IMR-90 (cell line): ENCODE data around the gene SLC25A21. TPM values are rescaled to one million over a fixed set of nuclear protein-coding genes. Genes with fewer than 3 reads are reported as not detected.

Experiments
- ATAC-seq: fragments of 200-7000 bp; cut with Tn5 transposase; 2 replicates; pipeline ENCODE4 v1.9.1; 2020; ENCODE audit warnings: low read depth, mild to moderate bottlenecking, moderate library complexity
- BruUV-seq: library from RNA; stranded (reverse); fragments of 400-500 nt; replicated peaks from 2 replicates; lab custom pipeline; 2021; lab: Mats Ljungman, UMichigan
- CTCF ChIA-PET: fragments of 300-600 bp; formaldehyde crosslinking; extraction: SDS; loops from one replicate; lab custom pipeline; 2021; ENCODE audit warnings: antibody characterized with exemption; lab: Yijun Ruan, JAX
- POLR2A ChIA-PET: fragments of 300-600 bp; sonication (Branson Sonifier 250); formaldehyde crosslinking; loops from one replicate; lab custom pipeline; 2022; ENCODE audit warnings: antibody characterized with exemption; ENCODE audit not compliant: unreplicated experiment; lab: Charles Lee
- DNase-seq: peaks from one replicate; pipeline ENCODE4 v3.0.0; 2013
- H2AFZ ChIP-seq: replicated peaks from 2 replicates; pipeline ENCODE3; 2013; ENCODE audit warnings: low read length, mild to moderate bottlenecking; ENCODE audit not compliant: poor library complexity
- H2AK5ac ChIP-seq: 2 replicates; pipeline ENCODE4 v1.6.1; 2013; ENCODE audit warnings: low read depth, low read length, inconsistent platforms
- H2AK9ac ChIP-seq: replicated peaks from 2 replicates; pipeline ENCODE3; 2013; ENCODE audit warnings: mild to moderate bottlenecking, low read depth, low read length, moderate library complexity; ENCODE audit not compliant: poor library complexity
- H2BK120ac ChIP-seq: 2 replicates; pipeline ENCODE4 v1.6.1; 2013; ENCODE audit warnings: low read depth, low read length, inconsistent platforms
- H2BK15ac ChIP-seq: 3 replicates; pipeline ENCODE4 v1.6.1; 2013; ENCODE audit warnings: low read depth, low read length, inconsistent platforms
- H2BK20ac ChIP-seq: 2 replicates; pipeline ENCODE4 v1.6.1; 2013; ENCODE audit warnings: low read depth, mild to moderate bottlenecking, inconsistent platforms, low read length, moderate library complexity
- H2BK5ac ChIP-seq: 2 replicates; pipeline ENCODE4 v1.6.1; 2013; ENCODE audit warnings: mild to moderate bottlenecking, low read depth, low read length, inconsistent platforms; ENCODE audit not compliant: poor library complexity, severe bottlenecking
- H3K14ac ChIP-seq: replicated peaks from 2 replicates; pipeline ENCODE4 v1.6.1; 2013; ENCODE audit warnings: low read depth, low read length, inconsistent platforms
- H3K18ac ChIP-seq: 2 replicates; pipeline ENCODE4 v1.6.1; 2013; ENCODE audit warnings: low read depth, low read length, control low read depth
- H3K23ac ChIP-seq: 2 replicates; pipeline ENCODE4 v1.6.1; 2013; ENCODE audit warnings: low read depth, low read length, inconsistent platforms
- H3K27ac ChIP-seq: 2 replicates; pipeline ENCODE4 v1.5.1; 2013; ENCODE audit warnings: mild to moderate bottlenecking, control low read depth, low read length; ENCODE audit not compliant: insufficient read depth
- H3K27me3 ChIP-seq: 2 replicates; pipeline ENCODE4 v1.6.1; 2013; ENCODE audit warnings: low read length; ENCODE audit not compliant: control insufficient read depth, insufficient read depth
- H3K36me3 ChIP-seq: 2 replicates; pipeline ENCODE4 v1.6.1; 2013; ENCODE audit warnings: low read length, mixed read lengths; ENCODE audit not compliant: control insufficient read depth, insufficient read depth
- H3K4ac ChIP-seq: 2 replicates; pipeline ENCODE4 v1.6.1; 2013; ENCODE audit warnings: low read depth, low read length, inconsistent platforms
- H3K4me1 ChIP-seq: 2 replicates; pipeline ENCODE4 v1.6.1; 2013; ENCODE audit warnings: low read length, mixed read lengths; ENCODE audit not compliant: control insufficient read depth, insufficient read depth
- H3K4me2 ChIP-seq: 2 replicates; pipeline ENCODE4 v1.6.1; 2013; ENCODE audit warnings: low read depth, mild to moderate bottlenecking, control low read depth, low read length, moderate library complexity
- H3K4me3 ChIP-seq: 2 replicates; pipeline ENCODE4 v1.5.1; 2013; ENCODE audit warnings: low read depth, mild to moderate bottlenecking, control low read depth, low read length, moderate library complexity; ENCODE audit not compliant: insufficient read depth
- H3K56ac ChIP-seq: 2 replicates; pipeline ENCODE4 v1.6.1; 2013; ENCODE audit warnings: low read length, inconsistent platforms; ENCODE audit not compliant: insufficient read depth; ENCODE audit errors: extremely low read depth
- H3K79me1 ChIP-seq, 2 experiments: 2 replicates each; pipeline ENCODE4 v1.6.1; 2013; ENCODE audit warnings: low read length in 2 of 2, inconsistent platforms in 1 of 2, low read depth in 1 of 2
- H3K9ac ChIP-seq: 2 replicates; pipeline ENCODE4 v1.6.1; 2013; ENCODE audit warnings: low read depth, low read length, control low read depth
- H3K9me1 ChIP-seq: 2 replicates; pipeline ENCODE4 v1.6.1; 2013; ENCODE audit warnings: low read length, inconsistent platforms; ENCODE audit not compliant: insufficient read depth
- H3K9me3 ChIP-seq: 2 replicates; pipeline ENCODE4 v1.6.1; 2013; ENCODE audit warnings: low read length; ENCODE audit not compliant: control insufficient read depth, insufficient read depth
- H4K20me1 ChIP-seq: 2 replicates; pipeline ENCODE4 v1.6.1; 2013; ENCODE audit warnings: low read length, inconsistent platforms; ENCODE audit not compliant: insufficient read depth
- H4K5ac ChIP-seq: 2 replicates; pipeline ENCODE4 v1.6.1; 2013; ENCODE audit warnings: mild to moderate bottlenecking, low read depth, low read length, control low read depth
- H4K8ac ChIP-seq, 2 experiments: 2 replicates each; pipeline ENCODE4 v1.6.1; 2013; ENCODE audit warnings: low read depth in 2 of 2, low read length in 2 of 2, control low read depth in 1 of 2, inconsistent platforms in 1 of 2
- H4K91ac ChIP-seq: 2 replicates; pipeline ENCODE4 v1.6.1; 2013; ENCODE audit warnings: low read depth, low read length, inconsistent platforms; ENCODE audit not compliant: insufficient read depth
- BHLHE40 ChIP-seq: fragments of 150-350 bp; IDR thresholded peaks from 2 replicates; pipeline ENCODE4 v1.6.1; 2016; ENCODE audit warnings: mild to moderate bottlenecking, low read depth, low read length
- CHD1 ChIP-seq: IDR thresholded peaks from 2 replicates; pipeline ENCODE4 v1.6.1; 2012; ENCODE audit warnings: low read depth, low read length, improper control_type of control experiment
- CTCF ChIP-seq: conservative IDR thresholded peaks from 2 replicates; pipeline ENCODE4 v1.5.1; 2012; ENCODE audit warnings: mild to moderate bottlenecking, low read depth, low read length, improper control_type of control experiment
- FOS ChIP-seq: fragments of 150-350 bp; IDR thresholded peaks from 2 replicates; pipeline ENCODE4 v1.6.1; 2016; ENCODE audit warnings: low read depth, low read length
- NFE2L2 ChIP-seq: fragments of 150-350 bp; IDR thresholded peaks from 2 replicates; pipeline ENCODE4 v1.6.1; 2016; ENCODE audit warnings: low read depth, mild to moderate bottlenecking, low read length
- POLR2A ChIP-seq: IDR thresholded peaks from 2 replicates; pipeline ENCODE4 v1.6.1; 2012; ENCODE audit warnings: mild to moderate bottlenecking, low read depth, low read length
- RCOR1 ChIP-seq: IDR thresholded peaks from 2 replicates; pipeline ENCODE4 v1.6.1; 2012; ENCODE audit warnings: mild to moderate bottlenecking, low read length, improper control_type of control experiment; ENCODE audit not compliant: insufficient replicate concordance
- RFX5 ChIP-seq: IDR thresholded peaks from 2 replicates; pipeline ENCODE4 v1.8.0; 2012; ENCODE audit warnings: low read depth, mild to moderate bottlenecking, low read length, moderate library complexity
- USF2 ChIP-seq: fragments of 150-350 bp; IDR thresholded peaks from 2 replicates; pipeline ENCODE4 v1.6.1; 2017; ENCODE audit warnings: mild to moderate bottlenecking, antibody characterized with exemption, low read length, low read depth
- WGBS, 2 experiments: methylation state at CpG; one replicate each; pipeline versions ENCODE4 v1.1.5 to v1.1.7; 2013; ENCODE audit warnings: missing lambda C conversion rate in 2 of 2; ENCODE audit not compliant: insufficient read length in 1 of 2; ENCODE audit errors: extremely low coverage in 2 of 2; 5-methylcytosine and 5-hydroxymethylcytosine counted together
- dilution Hi-C: fragments of 300-500 bp; cut with HindIII; formaldehyde crosslinking; loops from one replicate; pipeline ENCODE4 v1.14.3; 2018; ENCODE audit warnings: low sequenced_read_pairs; ENCODE audit not compliant: unreplicated experiment
- in situ Hi-C: fragments of 300-500 bp; cut with MboI; formaldehyde crosslinking; loops from 3 replicates; pipeline ENCODE4 v1.14.3; 2019; ENCODE audit warnings: low sequenced_read_pairs, inconsistent platforms, mixed read lengths
- intact Hi-C: fragments of 100-400 bp; cut with micrococcal nuclease; formaldehyde crosslinking; loops from 2 replicates; pipeline ENCODE4 v1.10.0; 2022
- polyA plus RNA-seq, 3 experiments: library from polyadenylated mRNA; depleted of rRNA; stranded (reverse); fragments of >200 nt; gene quantifications; 2 replicates each; pipeline ENCODE4 v1.2.3, GENCODE V29; 2012; ENCODE audit warnings: low replicate concordance in 1 of 3
- total RNA-seq: library from RNA; depleted of rRNA; stranded (reverse); fragments of >200 nt; gene quantifications from 2 replicates; pipeline ENCODE4 v1.2.3, GENCODE V29; 2012

The SLC25A21 gene
- total and polyA plus RNA-seq, 2 of the 4 experiments (the other 2 are of a cell fraction) = 0.62 to 0.90 TPM

DNA sequence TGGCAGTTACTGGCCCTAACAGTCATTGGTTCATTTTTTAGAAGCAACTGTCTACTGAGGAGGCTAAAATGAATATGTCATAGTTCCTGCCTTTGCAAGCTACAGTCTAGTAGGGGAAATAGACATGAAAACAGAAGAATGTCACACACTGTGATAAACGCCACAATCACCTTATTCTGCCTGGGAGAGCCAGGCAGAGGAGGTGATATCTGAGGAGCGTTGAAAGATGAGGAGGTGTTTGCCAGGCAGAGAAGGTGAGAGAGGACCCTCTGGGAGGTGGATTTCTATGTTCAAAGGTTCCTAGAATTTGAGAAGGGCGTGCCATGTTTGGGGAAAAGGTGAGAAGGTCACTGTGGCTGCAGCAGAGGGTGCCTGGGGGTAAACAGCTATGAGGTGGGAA is 325.0 kb downstream of the SLC25A21 start:
- Histone ChIP-seq H3K27me3 (no peaks in the 10 kb centered on the region; the same call in 1 of the 2 replicates), H3K4me3 (no peak overlapping the region), H3K79me1 (no peaks in the 10 kb centered on the region), H3K56ac (no peak overlapping the region), H3K9me1 (no peaks in the 10 kb centered on the region), H3K14ac (no peak overlapping the region), H4K8ac (no peak overlapping the region), H3K27ac (no peak overlapping the region), H4K91ac (no peak overlapping the region), H4K5ac (no peak overlapping the region), H3K9ac (no peak overlapping the region), H3K23ac (no peak overlapping the region), H3K18ac (no peak overlapping the region), H2AK5ac (no peak overlapping the region), H3K4me2 (no peak overlapping the region), H2BK20ac (no peak overlapping the region), H2AFZ (no peak overlapping the region), H2BK5ac (no peak overlapping the region), H3K36me3 (no peaks in the 10 kb centered on the region), H2AK9ac (no peak overlapping the region), H2BK15ac (no peak overlapping the region), H3K4me1 (no peaks in the 10 kb centered on the region), H3K4ac (no peak overlapping the region), H2BK120ac (no peak overlapping the region), H3K9me3 (no peaks in the 10 kb centered on the region), H4K20me1 (no peaks in the 10 kb centered on the region)
- CTCF ChIA-PET = no interaction called here
- dilution Hi-C loops (no loop called here), in situ Hi-C loops (no loop called here), intact Hi-C loops (no loop called here)
- POLR2A ChIA-PET = no interaction called here
- TF ChIP-seq CHD1 (no peak), BHLHE40 (no peak), NFE2L2 (no peak), USF2 (no peak), FOS (no peak), RFX5 (no peak), POLR2A (no peak), CTCF (no peak), RCOR1 (no peak)
- no peak for DNase-seq
- WGBS, 2 experiments = no CpG with 5 or more reads among the region's 3 CpGs
- no TSS peak for BruUV-seq
- no peak for ATAC-seq
